ENCODE results near the gene TEN1.

TEN1 gene

GRCh38 chr17:76007131-76007849 lies 28.2 kb downstream of the TEN1 start:
- DNase-seq (ENCODE audit: low read depth in 1 of 2, low spot score in 1 of 2): no peak
- Histone ChIP-seq H3K27ac (replicated peaks) (no peak overlapping the region), H3K27me3 (ENCODE audit: insufficient read depth, poor library complexity, severe bottlenecking) (no peaks in the 10 kb centered on the region), H3K4me3 (replicated peaks; ENCODE audit: insufficient read depth, low read length) (no peak overlapping the region)
- TF ChIP-seq CTCF (IDR thresholded peaks at IDR 0.05; ENCODE audit: insufficient read depth, low read length) (no peak), GABPA (IDR thresholded peaks at IDR 0.05; ENCODE audit: low read depth) (no peak)

DNA sequence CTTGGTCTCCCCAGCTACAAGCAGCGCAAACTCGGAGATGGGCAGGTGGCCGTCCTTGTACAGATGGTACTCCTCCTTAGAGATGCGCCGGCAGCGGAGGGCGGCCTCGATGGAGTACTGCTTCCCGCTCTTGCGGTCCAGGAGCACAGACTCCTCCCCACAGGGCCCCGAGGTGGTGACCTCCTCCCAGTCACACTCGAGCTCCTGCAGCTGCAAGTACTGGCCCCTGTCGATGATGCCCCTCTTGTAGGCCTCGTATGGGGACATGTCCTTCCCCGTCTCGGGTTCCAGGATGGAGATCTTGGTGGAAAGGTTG lies 28.8 kb downstream of the TEN1 start:
- Histone ChIP-seq H3K27me3 (ENCODE audit: insufficient read depth, poor library complexity, severe bottlenecking) (no peaks in the 10 kb centered on the region), H3K27ac (replicated peaks) (no peak overlapping the region), H3K4me3 (replicated peaks; ENCODE audit: insufficient read depth, low read length) (no peak overlapping the region)
- TF ChIP-seq SPI1 (IDR thresholded peaks at IDR 0.05; ENCODE audit: borderline replicate concordance, low read depth) (no peak), GABPA (IDR thresholded peaks at IDR 0.05; ENCODE audit: low read depth) (no peak), CTCF (IDR thresholded peaks at IDR 0.05; ENCODE audit: insufficient read depth, low read length) (no peak), POLR2AphosphoS5 (IDR thresholded peaks at IDR 0.05; ENCODE audit: low read depth) (no peak)
- TF ChIP-seq, protein P1, sequence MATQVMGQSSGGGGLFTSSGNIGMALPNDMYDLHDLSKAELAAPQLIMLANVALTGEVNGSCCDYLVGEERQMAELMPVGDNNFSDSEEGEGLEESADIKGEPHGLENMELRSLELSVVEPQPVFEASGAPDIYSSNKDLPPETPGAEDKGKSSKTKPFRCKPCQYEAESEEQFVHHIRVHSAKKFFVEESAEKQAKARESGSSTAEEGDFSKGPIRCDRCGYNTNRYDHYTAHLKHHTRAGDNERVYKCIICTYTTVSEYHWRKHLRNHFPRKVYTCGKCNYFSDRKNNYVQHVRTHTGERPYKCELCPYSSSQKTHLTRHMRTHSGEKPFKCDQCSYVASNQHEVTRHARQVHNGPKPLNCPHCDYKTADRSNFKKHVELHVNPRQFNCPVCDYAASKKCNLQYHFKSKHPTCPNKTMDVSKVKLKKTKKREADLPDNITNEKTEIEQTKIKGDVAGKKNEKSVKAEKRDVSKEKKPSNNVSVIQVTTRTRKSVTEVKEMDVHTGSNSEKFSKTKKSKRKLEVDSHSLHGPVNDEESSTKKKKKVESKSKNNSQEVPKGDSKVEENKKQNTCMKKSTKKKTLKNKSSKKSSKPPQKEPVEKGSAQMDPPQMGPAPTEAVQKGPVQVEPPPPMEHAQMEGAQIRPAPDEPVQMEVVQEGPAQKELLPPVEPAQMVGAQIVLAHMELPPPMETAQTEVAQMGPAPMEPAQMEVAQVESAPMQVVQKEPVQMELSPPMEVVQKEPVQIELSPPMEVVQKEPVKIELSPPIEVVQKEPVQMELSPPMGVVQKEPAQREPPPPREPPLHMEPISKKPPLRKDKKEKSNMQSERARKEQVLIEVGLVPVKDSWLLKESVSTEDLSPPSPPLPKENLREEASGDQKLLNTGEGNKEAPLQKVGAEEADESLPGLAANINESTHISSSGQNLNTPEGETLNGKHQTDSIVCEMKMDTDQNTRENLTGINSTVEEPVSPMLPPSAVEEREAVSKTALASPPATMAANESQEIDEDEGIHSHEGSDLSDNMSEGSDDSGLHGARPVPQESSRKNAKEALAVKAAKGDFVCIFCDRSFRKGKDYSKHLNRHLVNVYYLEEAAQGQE (IDR thresholded peaks at IDR 0.05; ENCODE audit: insufficient replicate concordance, low read depth): no peak
- DNase-seq (ENCODE audit: low read depth in 1 of 2, low spot score in 1 of 2): no peak

GRCh38 chr17:76008208-76008607 lies 29.2 kb downstream of the TEN1 start:
- no peak overlapping the region for H3K27ac ChIP-seq (replicated peaks)
- no peak for DNase-seq (ENCODE audit: low read depth in 1 of 2, low spot score in 1 of 2)

More at GRCh38 chr17:76008208-76008607, 29.2 kb downstream of the TEN1 start:
- TF ChIP-seq SPI1 (IDR thresholded peaks at IDR 0.05; ENCODE audit: borderline replicate concordance, low read depth): no peak
- TF ChIP-seq, protein P1 (IDR thresholded peaks at IDR 0.05; ENCODE audit: insufficient replicate concordance, low read depth): no peak
- no peak for TF ChIP-seq POLR2AphosphoS5 (IDR thresholded peaks at IDR 0.05; ENCODE audit: low read depth)
- no peak for TF ChIP-seq GABPA (IDR thresholded peaks at IDR 0.05; ENCODE audit: low read depth)
- no peak for TF ChIP-seq CTCF (IDR thresholded peaks at IDR 0.05; ENCODE audit: insufficient read depth, low read length)
- Histone ChIP-seq H3K27me3 (ENCODE audit: insufficient read depth, poor library complexity, severe bottlenecking) (no peaks in the 10 kb centered on the region), H3K4me3 (replicated peaks; ENCODE audit: insufficient read depth, low read length) (no peak overlapping the region)
